Measurements from ENCODE around the gene ARV1. TPM values are rescaled to one million over a fixed set of nuclear protein-coding genes. Genes with fewer than 3 reads are reported as not detected.

ARV1 gene
- polyA plus RNA-seq, 1 donor from 2014 or later, result 63.4 TPM

GRCh38 chr1:230936475-230936874 lies 42.4 kb upstream of the ARV1 start (continued):
- no peak for TF ChIP-seq EP300 (conservative IDR thresholded peaks at IDR 0.05; ENCODE audit: poor library complexity, severe bottlenecking)
- TF ChIP-seq RAD21 (conservative IDR thresholded peaks at IDR 0.05), result no peak

GRCh38 chr1:230937371-230937770 lies 41.5 kb upstream of the ARV1 start:
- Histone ChIP-seq H3K4me3 (ENCODE audit: low read length) (no peak overlapping the region), H3K9ac (ENCODE audit: low read length) (no peak overlapping the region), H3F3A (ENCODE audit: insufficient read depth, low read length, poor library complexity, severe bottlenecking) (no peaks in the 10 kb centered on the region), H3K4me2 (ENCODE audit: low read length) (no peak overlapping the region), H3K36me3 (ENCODE audit: insufficient read depth, low read length) (no peaks in the 10 kb centered on the region), H3K9me2 (ENCODE audit: insufficient read depth, low read length) (no peaks in the 10 kb centered on the region), H3K27ac (ENCODE audit: low read length) (no peak overlapping the region), H3K9me3 (ENCODE audit: low read length) (no peaks in the 10 kb centered on the region), H3K27me3 (ENCODE audit: insufficient read depth, low read depth, low read length) (no peaks in the 10 kb centered on the region), H4K20me1 (ENCODE audit: insufficient read depth) (no peaks in the 10 kb centered on the region), H3K79me2 (replicated peaks; ENCODE audit: insufficient read depth, low read length) (no peaks in the 10 kb centered on the region), H2AFZ (ENCODE audit: low read depth, low read length) (no peak overlapping the region)
- TF ChIP-seq TAF1 (IDR thresholded peaks at IDR 0.05; ENCODE audit: low read depth), result no peak

- Histone ChIP-seq H3K9me2 (ENCODE audit: insufficient read depth, low read length) (no peaks in the 10 kb centered on the region), H3K9me3 (ENCODE audit: low read length) (no peaks in the 10 kb centered on the region), H3K79me2 (replicated peaks; ENCODE audit: insufficient read depth, low read length) (no peaks in the 10 kb centered on the region), H2AFZ (ENCODE audit: low read depth, low read length) (no peak overlapping the region), H3K4me2 (ENCODE audit: low read length) (no peak overlapping the region), H3K4me3 (ENCODE audit: low read length) (no peak overlapping the region), H3K27me3 (ENCODE audit: insufficient read depth, low read depth, low read length) (no peaks in the 10 kb centered on the region), H3K36me3 (ENCODE audit: insufficient read depth, low read length) (no peaks in the 10 kb centered on the region), H3F3A (ENCODE audit: insufficient read depth, low read length, poor library complexity, severe bottlenecking) (no peaks in the 10 kb centered on the region), H4K20me1 (ENCODE audit: insufficient read depth) (no peaks in the 10 kb centered on the region), H3K27ac (ENCODE audit: low read length) (no peak overlapping the region), H3K9ac (ENCODE audit: low read length) (no peak overlapping the region)
- TF ChIP-seq EZH2 (IDR thresholded peaks at IDR 0.05; ENCODE audit: borderline replicate concordance, insufficient read depth, low read length, poor library complexity, severe bottlenecking) (no peak), TAF1 (IDR thresholded peaks at IDR 0.05; ENCODE audit: low read depth) (no peak), POLR2AphosphoS5 (IDR thresholded peaks at IDR 0.05) (no peak), RAD21 (conservative IDR thresholded peaks at IDR 0.05) (no peak), REST (IDR thresholded peaks at IDR 0.05; ENCODE audit: borderline replicate concordance) (no peak), EP300 (conservative IDR thresholded peaks at IDR 0.05; ENCODE audit: poor library complexity, severe bottlenecking) (no peak)
Measured at GRCh38 chr1:230938924-230939368, 39.9 kb upstream of the ARV1 start.

GRCh38 chr1:230939806-230940489 lies 38.9 kb upstream of the ARV1 start:
- H3K9me2 ChIP-seq (ENCODE audit: insufficient read depth, low read length), result no peaks in the 10 kb centered on the region
- H3K79me2 ChIP-seq (replicated peaks; ENCODE audit: insufficient read depth, low read length), result no peaks in the 10 kb centered on the region
- H3K4me2 ChIP-seq (ENCODE audit: low read length), result no peak overlapping the region
- no peaks in the 10 kb centered on the region for H3K27me3 ChIP-seq (ENCODE audit: insufficient read depth, low read depth, low read length)
- no peaks in the 10 kb centered on the region for H4K20me1 ChIP-seq (ENCODE audit: insufficient read depth)
- H3K36me3 ChIP-seq (ENCODE audit: insufficient read depth, low read length), result no peaks in the 10 kb centered on the region
- TF ChIP-seq CTCF (IDR thresholded peaks at IDR 0.05; ENCODE audit: poor library complexity, severe bottlenecking) (no peak), EZH2 (IDR thresholded peaks at IDR 0.05; ENCODE audit: borderline replicate concordance, insufficient read depth, low read length, poor library complexity, severe bottlenecking) (no peak), POLR2AphosphoS5 (IDR thresholded peaks at IDR 0.05) (no peak), EP300 (conservative IDR thresholded peaks at IDR 0.05; ENCODE audit: poor library complexity, severe bottlenecking) (no peak), MXI1 (conservative IDR thresholded peaks at IDR 0.05; ENCODE audit: poor library complexity, severe bottlenecking) (no peak), RAD21 (conservative IDR thresholded peaks at IDR 0.05) (no peak), SMC3 (conservative IDR thresholded peaks at IDR 0.05; ENCODE audit: poor library complexity) (no peak), REST (IDR thresholded peaks at IDR 0.05; ENCODE audit: borderline replicate concordance) (no peak), TAF1 (IDR thresholded peaks at IDR 0.05; ENCODE audit: low read depth) (no peak)
- no peaks in the 10 kb centered on the region for H3K9me3 ChIP-seq (ENCODE audit: low read length)
- no peak overlapping the region for H3K27ac ChIP-seq (ENCODE audit: low read length)
- H3K9ac ChIP-seq (ENCODE audit: low read length), result no peak overlapping the region
- H2AFZ ChIP-seq (ENCODE audit: low read depth, low read length), result no peak overlapping the region
- H3K4me3 ChIP-seq (ENCODE audit: low read length), result no peak overlapping the region
- no peaks in the 10 kb centered on the region for H3F3A ChIP-seq (ENCODE audit: insufficient read depth, low read length, poor library complexity, severe bottlenecking)
